WTC11 (cell line): ENCODE data around the gene ACBD3. TPM values are rescaled to one million over a fixed set of nuclear protein-coding genes. Genes with fewer than 3 reads are reported as not detected.

Experiments used
- total RNA-seq: library from RNA; stranded (reverse); gene quantifications from 3 replicates; pipeline ENCODE4 v1.2.3, GENCODE V29; 2021

Gene ACBD3
- total RNA-seq, 1 experiment from 2014 or later: 38.9 TPM

Other genes starting within 250 kb of the ACBD3 start
- gene LEFTY2, start 245.5 kb downstream of the ACBD3 start, total RNA-seq: 13.9 to 15.5 TPM (median 14.0 TPM) in 3 replicates
- 13.5 to 17.2 TPM (median 14.6 TPM) in 3 replicates for gene SDE2, start 187.4 kb downstream of the ACBD3 start, total RNA-seq
- gene H3-3A, start 124.0 kb downstream of the ACBD3 start, total RNA-seq: 894 to 987 TPM (median 963 TPM) in 3 replicates
- gene MIXL1, start 36.9 kb upstream of the ACBD3 start, total RNA-seq: 5.1 to 6.4 TPM (median 5.6 TPM) in 3 replicates
- gene LIN9, start 122.4 kb upstream of the ACBD3 start, total RNA-seq: 10.4 to 15.7 TPM (median 10.7 TPM) in 3 replicates
- 366 to 376 TPM (median 371 TPM) in 3 replicates for gene PARP1, start 221.4 kb upstream of the ACBD3 start, total RNA-seq